IMR-90 (cell line): ENCODE measurements around the gene FOLH1. TPM values are rescaled to one million over a fixed set of nuclear protein-coding genes. Genes with fewer than 3 reads are reported as not detected.
"Not testable (repeated sequence)": the region's sequence is repeated elsewhere in the genome, so short reads cannot be mapped to it uniquely, and the experiment has no call there.

ENCODE experiments used
- ATAC-seq: fragments of 200-7000 bp; cut with Tn5 transposase; 2 replicates; pipeline ENCODE4 v1.9.1; 2020; ENCODE audit warnings: low read depth, mild to moderate bottlenecking, moderate library complexity
- BruUV-seq: library from RNA; stranded (reverse); fragments of 400-500 nt; replicated peaks from 2 replicates; lab custom pipeline; 2021; lab: Mats Ljungman, UMichigan
- CTCF ChIA-PET: fragments of 300-600 bp; formaldehyde crosslinking; extraction: SDS; loops from one replicate; lab custom pipeline; 2021; ENCODE audit warnings: antibody characterized with exemption; lab: Yijun Ruan, JAX
- POLR2A ChIA-PET: fragments of 300-600 bp; sonication (Branson Sonifier 250); formaldehyde crosslinking; loops from one replicate; lab custom pipeline; 2022; ENCODE audit warnings: antibody characterized with exemption; ENCODE audit not compliant: unreplicated experiment; lab: Charles Lee
- DNase-seq: peaks from one replicate; pipeline ENCODE4 v3.0.0; 2013
- H2AFZ ChIP-seq: replicated peaks from 2 replicates; pipeline ENCODE3; 2013; ENCODE audit warnings: low read length, mild to moderate bottlenecking; ENCODE audit not compliant: poor library complexity
- H2AK5ac ChIP-seq: 2 replicates; pipeline ENCODE4 v1.6.1; 2013; ENCODE audit warnings: low read depth, low read length, inconsistent platforms
- H2AK9ac ChIP-seq: replicated peaks from 2 replicates; pipeline ENCODE3; 2013; ENCODE audit warnings: mild to moderate bottlenecking, low read depth, low read length, moderate library complexity; ENCODE audit not compliant: poor library complexity
- H2BK120ac ChIP-seq: 2 replicates; pipeline ENCODE4 v1.6.1; 2013; ENCODE audit warnings: low read depth, low read length, inconsistent platforms
- H2BK15ac ChIP-seq: 3 replicates; pipeline ENCODE4 v1.6.1; 2013; ENCODE audit warnings: low read depth, low read length, inconsistent platforms
- H2BK20ac ChIP-seq: 2 replicates; pipeline ENCODE4 v1.6.1; 2013; ENCODE audit warnings: low read depth, mild to moderate bottlenecking, inconsistent platforms, low read length, moderate library complexity
- H2BK5ac ChIP-seq: 2 replicates; pipeline ENCODE4 v1.6.1; 2013; ENCODE audit warnings: mild to moderate bottlenecking, low read depth, low read length, inconsistent platforms; ENCODE audit not compliant: poor library complexity, severe bottlenecking
- H3K14ac ChIP-seq: replicated peaks from 2 replicates; pipeline ENCODE4 v1.6.1; 2013; ENCODE audit warnings: low read depth, low read length, inconsistent platforms
- H3K18ac ChIP-seq: 2 replicates; pipeline ENCODE4 v1.6.1; 2013; ENCODE audit warnings: low read depth, low read length, control low read depth
- H3K23ac ChIP-seq: 2 replicates; pipeline ENCODE4 v1.6.1; 2013; ENCODE audit warnings: low read depth, low read length, inconsistent platforms
- H3K27ac ChIP-seq: 2 replicates; pipeline ENCODE4 v1.5.1; 2013; ENCODE audit warnings: mild to moderate bottlenecking, control low read depth, low read length; ENCODE audit not compliant: insufficient read depth
- H3K27me3 ChIP-seq: 2 replicates; pipeline ENCODE4 v1.6.1; 2013; ENCODE audit warnings: low read length; ENCODE audit not compliant: control insufficient read depth, insufficient read depth
- H3K36me3 ChIP-seq: 2 replicates; pipeline ENCODE4 v1.6.1; 2013; ENCODE audit warnings: low read length, mixed read lengths; ENCODE audit not compliant: control insufficient read depth, insufficient read depth
- H3K4ac ChIP-seq: 2 replicates; pipeline ENCODE4 v1.6.1; 2013; ENCODE audit warnings: low read depth, low read length, inconsistent platforms
- H3K4me1 ChIP-seq: 2 replicates; pipeline ENCODE4 v1.6.1; 2013; ENCODE audit warnings: low read length, mixed read lengths; ENCODE audit not compliant: control insufficient read depth, insufficient read depth
- H3K4me2 ChIP-seq: 2 replicates; pipeline ENCODE4 v1.6.1; 2013; ENCODE audit warnings: low read depth, mild to moderate bottlenecking, control low read depth, low read length, moderate library complexity
- H3K4me3 ChIP-seq: 2 replicates; pipeline ENCODE4 v1.5.1; 2013; ENCODE audit warnings: low read depth, mild to moderate bottlenecking, control low read depth, low read length, moderate library complexity; ENCODE audit not compliant: insufficient read depth
- H3K56ac ChIP-seq: 2 replicates; pipeline ENCODE4 v1.6.1; 2013; ENCODE audit warnings: low read length, inconsistent platforms; ENCODE audit not compliant: insufficient read depth; ENCODE audit errors: extremely low read depth
- H3K79me1 ChIP-seq, 2 experiments: 2 replicates each; pipeline ENCODE4 v1.6.1; 2013; ENCODE audit warnings: low read length in 2 of 2, inconsistent platforms in 1 of 2, low read depth in 1 of 2
- H3K9ac ChIP-seq: 2 replicates; pipeline ENCODE4 v1.6.1; 2013; ENCODE audit warnings: low read depth, low read length, control low read depth
- H3K9me1 ChIP-seq: 2 replicates; pipeline ENCODE4 v1.6.1; 2013; ENCODE audit warnings: low read length, inconsistent platforms; ENCODE audit not compliant: insufficient read depth
- H3K9me3 ChIP-seq: 2 replicates; pipeline ENCODE4 v1.6.1; 2013; ENCODE audit warnings: low read length; ENCODE audit not compliant: control insufficient read depth, insufficient read depth
- H4K20me1 ChIP-seq: 2 replicates; pipeline ENCODE4 v1.6.1; 2013; ENCODE audit warnings: low read length, inconsistent platforms; ENCODE audit not compliant: insufficient read depth
- H4K5ac ChIP-seq: 2 replicates; pipeline ENCODE4 v1.6.1; 2013; ENCODE audit warnings: mild to moderate bottlenecking, low read depth, low read length, control low read depth
- H4K8ac ChIP-seq, 2 experiments: 2 replicates each; pipeline ENCODE4 v1.6.1; 2013; ENCODE audit warnings: low read depth in 2 of 2, low read length in 2 of 2, control low read depth in 1 of 2, inconsistent platforms in 1 of 2
- H4K91ac ChIP-seq: 2 replicates; pipeline ENCODE4 v1.6.1; 2013; ENCODE audit warnings: low read depth, low read length, inconsistent platforms; ENCODE audit not compliant: insufficient read depth
- WGBS, 2 experiments: methylation state at CpG; one replicate each; pipeline versions ENCODE4 v1.1.5 to v1.1.7; 2013; ENCODE audit warnings: missing lambda C conversion rate in 2 of 2; ENCODE audit not compliant: insufficient read length in 1 of 2; ENCODE audit errors: extremely low coverage in 2 of 2; 5-methylcytosine and 5-hydroxymethylcytosine counted together
- dilution Hi-C: fragments of 300-500 bp; cut with HindIII; formaldehyde crosslinking; loops from one replicate; pipeline ENCODE4 v1.14.3; 2018; ENCODE audit warnings: low sequenced_read_pairs; ENCODE audit not compliant: unreplicated experiment
- in situ Hi-C: fragments of 300-500 bp; cut with MboI; formaldehyde crosslinking; loops from 3 replicates; pipeline ENCODE4 v1.14.3; 2019; ENCODE audit warnings: low sequenced_read_pairs, inconsistent platforms, mixed read lengths
- intact Hi-C: fragments of 100-400 bp; cut with micrococcal nuclease; formaldehyde crosslinking; loops from 2 replicates; pipeline ENCODE4 v1.10.0; 2022
- polyA plus RNA-seq, 3 experiments: library from polyadenylated mRNA; depleted of rRNA; stranded (reverse); fragments of >200 nt; gene quantifications; 2 replicates each; pipeline ENCODE4 v1.2.3, GENCODE V29; 2012; ENCODE audit warnings: low replicate concordance in 1 of 3
- total RNA-seq: library from RNA; depleted of rRNA; stranded (reverse); fragments of >200 nt; gene quantifications from 2 replicates; pipeline ENCODE4 v1.2.3, GENCODE V29; 2012

Gene FOLH1
- total and polyA plus RNA-seq, 2 of the 4 experiments (the other 2 are of a cell fraction), result not detected

DNA sequence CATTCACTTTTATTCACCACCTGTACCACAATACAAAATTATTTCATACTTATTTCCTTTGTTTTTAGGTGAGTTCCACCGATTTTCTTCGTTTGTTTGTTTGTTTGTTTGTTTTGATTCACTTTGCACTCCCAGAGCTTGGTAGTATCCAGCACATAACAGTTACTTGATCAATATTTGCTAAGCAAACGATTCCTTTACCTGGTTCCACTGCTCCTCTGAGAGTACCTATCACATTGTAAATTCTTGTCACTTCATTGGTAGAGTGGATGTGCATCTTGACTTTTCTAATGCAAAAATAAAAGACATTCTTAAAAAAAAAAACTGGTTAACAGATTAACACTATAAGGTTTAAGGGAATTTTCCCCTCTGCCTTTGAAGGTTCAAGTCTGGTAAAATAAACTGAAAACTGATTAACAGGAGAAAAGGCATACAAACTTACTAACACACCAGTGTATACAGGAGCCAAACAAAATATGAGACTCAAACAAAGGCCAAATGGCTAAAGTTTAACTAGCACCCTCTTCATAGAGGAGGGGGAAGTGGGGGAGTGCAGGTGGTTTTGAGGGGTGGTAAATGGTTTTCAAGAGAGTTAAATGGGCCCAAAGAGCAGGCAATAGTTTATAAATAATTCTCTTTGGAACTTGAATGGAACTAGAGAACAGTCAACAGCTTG, 33.6 kb downstream of the FOLH1 start:
- H2BK15ac ChIP-seq, H4K20me1 ChIP-seq, H3K56ac ChIP-seq, DNase-seq, H2AK9ac ChIP-seq, H2BK20ac ChIP-seq, H2AK5ac ChIP-seq, H3K14ac ChIP-seq, H3K9ac ChIP-seq, H4K91ac ChIP-seq, H3K4me3 ChIP-seq, H3K9me3 ChIP-seq, H3K23ac ChIP-seq, ATAC-seq, H4K5ac ChIP-seq, H3K4ac ChIP-seq, H4K8ac ChIP-seq, CTCF ChIA-PET, H3K4me1 ChIP-seq, H3K36me3 ChIP-seq, in situ Hi-C loops, H3K4me2 ChIP-seq, H3K79me1 ChIP-seq, H3K27ac ChIP-seq, H2BK120ac ChIP-seq, POLR2A ChIA-PET, H3K9me1 ChIP-seq, H3K18ac ChIP-seq, intact Hi-C loops, H2AFZ ChIP-seq, H2BK5ac ChIP-seq, BruUV-seq, H3K27me3 ChIP-seq, dilution Hi-C loops: not testable (repeated sequence)
- WGBS, 2 experiments, result no CpG with 5 or more reads among the region's 3 CpGs

DNA sequence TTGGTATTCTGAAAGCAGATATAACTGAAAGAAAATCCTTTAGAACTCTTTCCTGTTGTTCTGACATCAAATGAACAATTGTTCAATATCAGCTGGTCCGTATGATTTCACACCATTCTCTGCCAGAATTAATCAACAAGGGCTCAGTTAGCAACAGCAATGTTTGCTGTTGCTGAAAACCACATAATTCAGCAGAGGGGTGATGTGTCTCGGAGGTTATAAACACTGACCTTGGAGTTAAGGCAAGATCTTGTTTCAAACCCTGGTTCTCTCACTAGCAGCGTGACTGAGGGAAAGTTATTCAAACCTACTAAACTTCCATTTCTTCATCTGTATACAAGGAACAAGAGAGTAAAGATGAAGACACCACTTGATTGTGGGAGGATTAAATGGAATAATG, 36.8 kb downstream of the FOLH1 start:
- no CpG with 5 or more reads among the region's 3 CpGs for WGBS, 2 experiments

More for the DNA sequence above, 36.8 kb downstream of the FOLH1 start:
- H3K4me2 ChIP-seq, H2BK20ac ChIP-seq, H3K27me3 ChIP-seq, BruUV-seq, dilution Hi-C loops, H2AFZ ChIP-seq, CTCF ChIA-PET, POLR2A ChIA-PET, H4K91ac ChIP-seq, H3K4me1 ChIP-seq, intact Hi-C loops, H3K9me1 ChIP-seq, H3K9me3 ChIP-seq, H3K36me3 ChIP-seq, DNase-seq, H3K4me3 ChIP-seq, H4K20me1 ChIP-seq, H3K18ac ChIP-seq, H2BK120ac ChIP-seq, H2AK5ac ChIP-seq, H4K5ac ChIP-seq, ATAC-seq, H3K56ac ChIP-seq, H3K9ac ChIP-seq, H3K23ac ChIP-seq, in situ Hi-C loops, H2BK15ac ChIP-seq, H2AK9ac ChIP-seq, H4K8ac ChIP-seq, H3K27ac ChIP-seq, H3K79me1 ChIP-seq, H3K4ac ChIP-seq, H3K14ac ChIP-seq, H2BK5ac ChIP-seq: not testable (repeated sequence)
